Spleen (tissue), 7 donors: ENCODE results near the gene SSH2.

ENCODE experiments used
- POLR2A ChIP-seq, 3 donors: fragments of 450-650 bp; IDR thresholded peaks; one replicate each; pipeline ENCODE4 v1.5.1; 2017; ENCODE audit warnings: antibody characterized with exemption in 3 of 3, mild to moderate bottlenecking in 1 of 3
- TF ChIP-seq, protein P1 (sequence below), 11 experiments: fragments of 200-600 bp in 7 of 11; fragments of 450-650 bp in 4 of 11; sonication (generic) in 4 of 11; IDR thresholded peaks in 8 of 11; conservative IDR thresholded peaks in 3 of 11; 1 replicate in 7 of 11; 2 replicates in 4 of 11; pipeline versions ENCODE4 v1.4.0 to v1.8.0; 2016 to 2021; ENCODE audit warnings: antibody characterized with exemption in 11 of 11, inconsistent platforms in 4 of 11, mild to moderate bottlenecking in 1 of 11
- donor health status: DM: no; HTN: no; CAD: no; lungs with moderate emphysema.
- donor health status: DM: no; HTN: no; CAD: no.
- donor health status: DM: no; HTN: no; CAD: no.

DNA sequence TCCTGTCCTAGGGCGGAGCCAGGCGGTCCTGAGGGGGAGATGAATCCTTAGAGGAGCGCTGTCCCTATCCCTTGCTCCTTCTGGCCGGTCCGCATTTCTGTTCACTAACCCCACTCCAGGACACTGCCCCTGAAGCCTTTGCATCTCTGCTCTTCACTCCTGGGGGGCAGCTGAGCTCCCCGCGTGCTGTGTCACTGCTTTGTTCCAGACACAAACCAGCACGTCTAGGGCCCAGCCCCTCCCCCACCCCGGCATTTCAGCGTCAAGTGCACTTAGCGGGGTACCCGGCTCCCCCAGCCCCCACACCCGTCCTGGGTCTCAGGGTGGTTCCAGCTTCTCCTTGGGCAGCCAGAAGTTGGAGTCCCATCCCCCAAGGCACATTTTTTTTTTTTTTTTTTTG is 316.2 kb downstream of the SSH2 start:
- TF ChIP-seq POLR2A (IDR thresholded peaks at IDR 0.05): no peak
- TF ChIP-seq, protein P1, sequence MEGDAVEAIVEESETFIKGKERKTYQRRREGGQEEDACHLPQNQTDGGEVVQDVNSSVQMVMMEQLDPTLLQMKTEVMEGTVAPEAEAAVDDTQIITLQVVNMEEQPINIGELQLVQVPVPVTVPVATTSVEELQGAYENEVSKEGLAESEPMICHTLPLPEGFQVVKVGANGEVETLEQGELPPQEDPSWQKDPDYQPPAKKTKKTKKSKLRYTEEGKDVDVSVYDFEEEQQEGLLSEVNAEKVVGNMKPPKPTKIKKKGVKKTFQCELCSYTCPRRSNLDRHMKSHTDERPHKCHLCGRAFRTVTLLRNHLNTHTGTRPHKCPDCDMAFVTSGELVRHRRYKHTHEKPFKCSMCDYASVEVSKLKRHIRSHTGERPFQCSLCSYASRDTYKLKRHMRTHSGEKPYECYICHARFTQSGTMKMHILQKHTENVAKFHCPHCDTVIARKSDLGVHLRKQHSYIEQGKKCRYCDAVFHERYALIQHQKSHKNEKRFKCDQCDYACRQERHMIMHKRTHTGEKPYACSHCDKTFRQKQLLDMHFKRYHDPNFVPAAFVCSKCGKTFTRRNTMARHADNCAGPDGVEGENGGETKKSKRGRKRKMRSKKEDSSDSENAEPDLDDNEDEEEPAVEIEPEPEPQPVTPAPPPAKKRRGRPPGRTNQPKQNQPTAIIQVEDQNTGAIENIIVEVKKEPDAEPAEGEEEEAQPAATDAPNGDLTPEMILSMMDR (IDR thresholded peaks at IDR 0.05 in 8 of 11, conservative IDR thresholded peaks at IDR 0.05 in 3 of 11): no peak
